ENCODE data around the gene SYDE2.
"Not testable (repeated sequence)": the region's sequence is repeated elsewhere in the genome, so short reads cannot be mapped to it uniquely, and the experiment has no call there.

The SYDE2 gene

GRCh38 chr1:85208488-85208887, 7.7 kb upstream of the SYDE2 start:
- DNase-seq = no peak

GRCh38 chr1:85203573-85204171, 2.9 kb upstream of the SYDE2 start:
- DNase-seq = no peak

GRCh38 chr1:85202864-85203255, 2.0 kb upstream of the SYDE2 start:
- no peak for DNase-seq

- no peak for DNase-seq
Observed at GRCh38 chr1:85202092-85202863, 1.5 kb upstream of the SYDE2 start.

GRCh38 chr1:85201340-85202091, 700 bp upstream of the SYDE2 start:
- no peak for DNase-seq

- no peak for DNase-seq
Observed at GRCh38 chr1:85199667-85200462, 951 bp downstream of the SYDE2 start.

GRCh38 chr1:85198864-85199263, 2.0 kb downstream of the SYDE2 start:
- no peak for DNase-seq

GRCh38 chr1:85196358-85196757, 4.5 kb downstream of the SYDE2 start:
- no peak for DNase-seq

- no peak for DNase-seq
Observed at GRCh38 chr1:85195703-85196102, 5.1 kb downstream of the SYDE2 start.

GRCh38 chr1:85192129-85192528, 8.7 kb downstream of the SYDE2 start:
- not testable (repeated sequence) for DNase-seq

GRCh38 chr1:85189120-85189519, 11.7 kb downstream of the SYDE2 start:
- DNase-seq = no peak

GRCh38 chr1:85188530-85188929, 12.3 kb downstream of the SYDE2 start:
- DNase-seq = no peak

GRCh38 chr1:85187021-85187420, 13.8 kb downstream of the SYDE2 start:
- not testable (repeated sequence) for DNase-seq

GRCh38 chr1:85184245-85184644, 16.6 kb downstream of the SYDE2 start:
- no peak for DNase-seq

GRCh38 chr1:85182700-85183099, 18.1 kb downstream of the SYDE2 start:
- DNase-seq = no peak

- no peak for DNase-seq
Observed at GRCh38 chr1:85180869-85181268, 19.9 kb downstream of the SYDE2 start.

GRCh38 chr1:85179522-85179921, 21.3 kb downstream of the SYDE2 start:
- no peak for DNase-seq

GRCh38 chr1:85178396-85178795, 22.4 kb downstream of the SYDE2 start:
- DNase-seq = no peak

- DNase-seq = no peak
Observed at GRCh38 chr1:85174503-85174902, 26.3 kb downstream of the SYDE2 start.

GRCh38 chr1:85172684-85173337, 28.0 kb downstream of the SYDE2 start:
- DNase-seq = no peak

- DNase-seq = no peak
Observed at GRCh38 chr1:85171721-85172120, 29.1 kb downstream of the SYDE2 start.

- no peak for DNase-seq
Observed at GRCh38 chr1:85168884-85169283, 31.9 kb downstream of the SYDE2 start.

- no peak for DNase-seq
Observed at GRCh38 chr1:85166351-85166750, 34.5 kb downstream of the SYDE2 start.
